Epithelial cell of esophagus (primary cell): ENCODE measurements around the gene SMPDL3B.
A peak's percentile ranks its signal among the peaks of the same experiment; 100 is the strongest.

Experiments
- DNase-seq: peaks from one replicate; pipeline ENCODE4 v3.0.0; 2010; ENCODE audit warnings: low read depth
- H3K4me3 ChIP-seq: 2 replicates; pipeline ENCODE4 v1.5.1; 2011; ENCODE audit warnings: mild to moderate bottlenecking, low read length, control low read depth
- TF ChIP-seq, protein P1 (sequence below): IDR thresholded peaks from 2 replicates; pipeline ENCODE4 v1.5.1; 2011; ENCODE audit warnings: low read depth, mild to moderate bottlenecking, low read length, control low read depth, inconsistent platforms; ENCODE audit not compliant: insufficient read depth; ENCODE audit errors: missing control alignments

The SMPDL3B gene

DNA sequence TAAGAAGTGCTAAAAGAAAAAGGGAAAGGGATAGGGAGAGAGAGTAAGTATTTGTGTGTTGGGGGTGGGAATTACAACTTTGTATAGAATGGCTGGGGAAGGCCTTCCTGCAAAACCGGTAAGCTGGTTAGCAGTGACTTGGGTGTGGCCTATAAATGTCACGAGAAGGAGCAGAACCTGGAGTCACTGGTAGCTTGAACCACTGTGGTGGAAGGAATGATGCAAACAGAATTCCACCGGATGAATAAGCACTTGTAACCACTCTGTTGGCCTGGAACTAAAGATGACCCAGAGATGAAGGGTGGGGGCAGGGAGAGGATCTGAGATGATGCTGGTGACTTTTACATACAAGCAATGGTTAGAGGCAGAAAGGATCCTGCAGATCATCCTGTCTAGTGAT is 33.9 kb downstream of the SMPDL3B start:
- H3K4me3 ChIP-seq = no peak overlapping the region
- TF ChIP-seq, protein P1, sequence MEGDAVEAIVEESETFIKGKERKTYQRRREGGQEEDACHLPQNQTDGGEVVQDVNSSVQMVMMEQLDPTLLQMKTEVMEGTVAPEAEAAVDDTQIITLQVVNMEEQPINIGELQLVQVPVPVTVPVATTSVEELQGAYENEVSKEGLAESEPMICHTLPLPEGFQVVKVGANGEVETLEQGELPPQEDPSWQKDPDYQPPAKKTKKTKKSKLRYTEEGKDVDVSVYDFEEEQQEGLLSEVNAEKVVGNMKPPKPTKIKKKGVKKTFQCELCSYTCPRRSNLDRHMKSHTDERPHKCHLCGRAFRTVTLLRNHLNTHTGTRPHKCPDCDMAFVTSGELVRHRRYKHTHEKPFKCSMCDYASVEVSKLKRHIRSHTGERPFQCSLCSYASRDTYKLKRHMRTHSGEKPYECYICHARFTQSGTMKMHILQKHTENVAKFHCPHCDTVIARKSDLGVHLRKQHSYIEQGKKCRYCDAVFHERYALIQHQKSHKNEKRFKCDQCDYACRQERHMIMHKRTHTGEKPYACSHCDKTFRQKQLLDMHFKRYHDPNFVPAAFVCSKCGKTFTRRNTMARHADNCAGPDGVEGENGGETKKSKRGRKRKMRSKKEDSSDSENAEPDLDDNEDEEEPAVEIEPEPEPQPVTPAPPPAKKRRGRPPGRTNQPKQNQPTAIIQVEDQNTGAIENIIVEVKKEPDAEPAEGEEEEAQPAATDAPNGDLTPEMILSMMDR = no peak
- DNase-seq = peak; percentile 90

DNA sequence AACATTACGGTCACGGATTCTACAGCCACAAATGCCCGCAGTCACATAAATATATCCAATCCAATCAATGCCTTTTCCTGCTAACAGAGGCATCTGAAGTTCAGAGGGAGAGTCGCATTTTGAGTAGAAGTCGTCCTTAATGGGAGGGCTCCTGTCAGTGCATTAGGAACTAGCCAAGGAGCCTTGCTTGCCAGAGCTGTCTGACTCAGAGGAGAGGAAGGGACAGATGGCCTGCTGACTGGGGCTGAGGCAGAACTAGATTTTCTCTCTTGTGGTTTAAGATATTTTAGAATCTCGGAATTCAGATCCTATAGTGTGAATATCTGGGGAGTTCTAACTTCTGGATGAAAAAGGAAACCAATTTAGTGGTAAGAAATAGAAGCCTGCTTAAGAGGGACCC is 35.6 kb downstream of the SMPDL3B start:
- H3K4me3 ChIP-seq = no peak overlapping the region
- TF ChIP-seq, protein P1 = no peak
- no peak for DNase-seq

DNA sequence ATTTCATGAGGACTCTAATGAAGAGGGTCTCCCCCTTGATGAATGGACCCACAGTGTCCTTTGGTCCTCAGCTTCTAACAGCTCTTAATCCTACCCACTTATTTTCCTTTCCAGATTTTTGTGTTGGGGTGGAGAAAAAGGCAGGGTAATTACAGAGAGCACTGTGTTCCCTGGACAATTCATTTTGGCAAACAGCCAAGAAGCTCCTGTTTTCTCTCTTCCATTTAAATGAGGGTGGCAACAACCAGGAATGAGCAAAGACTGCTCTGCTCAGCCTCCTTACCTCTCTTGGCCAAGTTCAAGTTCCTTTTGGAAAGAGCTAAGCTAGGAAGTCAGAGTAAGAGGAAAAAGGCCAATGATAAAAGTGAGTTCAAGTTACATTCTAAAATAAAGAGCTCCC is 36.9 kb downstream of the SMPDL3B start:
- TF ChIP-seq, protein P1 = no peak
- no peak overlapping the region for H3K4me3 ChIP-seq
- DNase-seq = no peak

DNA sequence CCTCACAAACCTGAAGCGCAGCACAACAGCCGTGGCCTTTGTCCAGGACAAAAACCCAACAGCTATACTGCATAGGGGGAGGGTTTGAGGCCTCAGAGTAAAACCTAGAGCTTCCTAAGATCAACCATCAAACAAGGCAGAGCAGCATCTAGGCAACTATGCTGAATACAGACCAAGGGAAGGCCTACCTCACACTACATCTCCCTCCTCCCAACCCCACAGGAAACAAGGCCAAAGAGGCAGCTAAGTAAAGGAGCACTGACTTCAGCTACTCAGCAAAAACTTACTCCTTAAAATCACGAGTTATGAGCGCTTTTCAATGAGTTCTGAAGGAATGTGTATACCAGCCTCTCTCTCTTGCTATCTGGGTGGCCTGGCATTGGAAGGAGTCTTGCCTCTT is 37.3 kb downstream of the SMPDL3B start:
- TF ChIP-seq, protein P1 = no peak
- no peak for DNase-seq
- H3K4me3 ChIP-seq = no peak overlapping the region

DNA sequence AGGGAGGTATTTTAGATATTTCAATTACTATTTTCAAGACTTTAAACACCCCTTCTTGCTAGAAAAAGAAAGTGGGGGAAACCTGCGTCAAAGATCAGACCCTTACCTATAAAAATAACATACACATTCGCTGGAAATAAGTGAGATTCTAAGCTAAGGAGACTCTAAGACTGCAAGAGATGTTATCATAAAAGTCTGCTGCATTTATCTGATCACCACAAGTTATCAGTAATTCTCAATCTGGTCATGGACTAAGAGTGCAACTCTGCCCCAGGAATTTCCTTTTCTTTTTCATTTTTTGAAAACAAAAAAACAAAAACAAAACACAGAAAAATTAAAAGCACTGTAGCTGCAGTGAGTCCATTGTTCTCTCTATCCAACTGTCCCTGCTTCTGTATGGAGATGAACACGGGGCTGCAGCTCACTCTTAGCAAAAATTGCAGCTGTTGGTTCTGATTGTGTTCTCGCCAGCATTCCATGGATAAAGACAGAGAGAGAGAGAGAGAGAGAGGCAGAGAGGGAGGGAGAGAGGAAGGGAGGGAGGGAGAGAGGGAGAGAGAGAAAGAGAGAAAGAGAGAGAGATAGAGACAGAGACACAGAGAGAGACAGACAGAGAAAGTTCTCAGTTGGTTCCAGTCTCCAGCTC is 39.1 kb downstream of the SMPDL3B start:
- no peak for DNase-seq
- TF ChIP-seq, protein P1 = no peak
- no peak overlapping the region for H3K4me3 ChIP-seq

DNA sequence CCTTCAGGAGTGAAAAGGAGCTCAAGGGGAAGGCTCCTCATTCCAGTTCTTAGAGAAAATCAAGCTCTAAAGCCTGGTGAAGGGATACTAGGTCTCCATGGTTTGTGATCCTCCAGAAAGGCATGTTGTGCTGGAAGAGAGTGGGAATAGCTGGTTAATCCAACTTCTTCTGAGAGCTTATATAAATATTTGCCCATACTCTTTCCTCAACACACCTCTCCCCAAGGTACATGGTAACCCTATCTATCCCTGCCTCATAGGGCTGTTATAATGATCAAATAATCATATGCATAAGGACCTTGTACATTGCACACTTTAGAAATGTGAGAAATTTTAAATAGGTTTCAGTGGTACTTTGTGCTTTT is 39.6 kb downstream of the SMPDL3B start:
- no peak for DNase-seq
- TF ChIP-seq, protein P1 = no peak
- H3K4me3 ChIP-seq = no peak overlapping the region

DNA sequence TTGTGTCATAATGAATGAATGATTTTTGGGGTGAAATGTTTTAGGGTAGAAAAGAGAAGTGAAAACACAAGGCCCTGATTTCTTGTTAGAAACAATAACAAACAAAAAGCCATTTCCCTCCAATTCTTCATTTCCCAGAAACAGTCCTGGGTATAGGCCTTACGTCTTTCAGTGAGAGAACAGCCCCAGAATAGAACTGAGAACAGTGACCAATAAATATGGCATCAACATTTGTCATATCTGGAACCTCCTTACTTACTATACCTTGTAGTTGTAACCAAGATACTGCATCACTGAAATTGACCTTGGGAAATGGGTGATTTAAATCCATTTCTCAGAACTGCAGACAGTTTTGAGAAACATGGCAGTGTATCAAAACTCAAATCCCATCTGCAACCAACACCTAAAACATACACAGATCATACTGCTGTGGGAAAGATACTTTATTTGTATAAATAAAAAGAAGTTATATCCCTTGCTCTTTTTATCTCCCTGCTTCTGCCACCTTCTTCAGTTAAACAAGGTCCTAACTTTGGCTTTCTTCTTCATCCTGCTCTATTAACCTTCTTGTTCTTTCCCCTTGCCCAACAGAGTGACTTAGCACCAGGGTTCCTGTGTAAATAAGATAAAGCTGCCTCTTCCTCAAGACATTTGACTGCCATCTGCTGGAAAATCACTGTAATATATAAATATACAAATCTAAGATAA is 44.5 kb downstream of the SMPDL3B start:
- peak; percentile 74 for DNase-seq
- TF ChIP-seq, protein P1 = peak; percentile 52
- H3K4me3 ChIP-seq = no peak overlapping the region
